Tibial artery (tissue), 4 donors: ENCODE results near the gene TPPP.
"Not testable (repeated sequence)": the region's sequence is repeated elsewhere in the genome, so short reads cannot be mapped to it uniquely, and the experiment has no call there.

ENCODE experiments used
- DNase-seq, 2 donors: peaks; one replicate each; pipeline ENCODE4 v3.0.0-alpha.2; 2019
- H3K27ac ChIP-seq, 2 donors: fragments of 200-600 bp; sonication (generic) in 1 of 2; 1 replicate in 1 of 2; 2 replicates in 1 of 2; pipeline ENCODE4 v1.5.1; 2018 to 2019; ENCODE audit warnings: mild to moderate bottlenecking in 1 of 2
- H3K27me3 ChIP-seq, 2 donors: fragments of 200-600 bp; sonication (generic) in 1 of 2; one replicate each; pipeline versions ENCODE4 v1.5.1 to v1.6.0; 2016 to 2019
- H3K36me3 ChIP-seq, 3 donors: fragments of 200-600 bp; sonication (generic) in 2 of 3; one replicate each; pipeline ENCODE4 v1.5.1; 2016 to 2019; ENCODE audit warnings: mild to moderate bottlenecking in 2 of 3
- H3K4me1 ChIP-seq, 4 donors: fragments of 200-600 bp; sonication (generic) in 2 of 4; 1 replicate in 3 of 4; 2 replicates in 1 of 4; pipeline ENCODE4 v1.5.1; 2016 to 2019
- H3K4me3 ChIP-seq, 2 donors: fragments of 200-600 bp; sonication (generic) in 1 of 2; 1 replicate in 1 of 2; 2 replicates in 1 of 2; pipeline ENCODE4 v1.5.1; 2018 to 2019; ENCODE audit warnings: mild to moderate bottlenecking in 2 of 2
- H3K9me3 ChIP-seq, 3 donors: fragments of 200-600 bp; sonication (generic) in 1 of 3; one replicate each; pipeline ENCODE4 v1.5.1; 2016 to 2019
- intact Hi-C: fragments of 100-400 bp; cut with DNase I; formaldehyde crosslinking; loops from one replicate; pipeline ENCODE4 v1.15.0; 2023; ENCODE audit warnings: low total_unique reads
- TF ChIP-seq, protein P1 (sequence below), 2 experiments: fragments of 200-600 bp in 1 of 2; fragments of 450-650 bp in 1 of 2; IDR thresholded peaks; one replicate each; pipeline ENCODE4 v1.5.1; 2017 to 2019; ENCODE audit warnings: antibody characterized with exemption in 2 of 2, mild to moderate bottlenecking in 1 of 2, moderate library complexity in 1 of 2

TPPP gene

DNA sequence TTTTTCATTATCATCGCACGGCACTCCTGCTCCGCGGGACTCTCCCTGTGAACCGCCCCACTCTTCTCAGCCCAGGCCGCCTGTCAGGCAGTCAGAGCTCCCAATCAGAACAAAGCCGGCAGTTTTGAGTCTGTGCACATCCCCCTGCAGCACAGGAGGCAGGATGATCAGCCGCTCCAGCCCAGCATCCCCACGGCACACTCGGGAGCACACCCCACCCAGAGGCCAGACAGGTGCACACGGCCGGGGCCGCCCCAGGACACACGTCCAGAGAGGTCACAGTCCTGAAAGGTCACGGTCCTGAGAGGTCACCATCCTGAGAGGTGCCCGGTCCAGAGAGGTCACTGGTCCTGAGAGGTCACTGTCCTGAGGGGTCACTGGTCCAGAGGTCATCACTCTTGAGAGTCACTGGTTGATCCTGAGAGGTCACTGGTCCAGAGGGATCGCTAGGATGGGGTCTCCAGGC is 8.4 kb downstream of the TPPP start:
- H3K27ac ChIP-seq = no peak overlapping the region
- H3K4me3 ChIP-seq = no peak overlapping the region
- DNase-seq = no peak
- no peaks in the 10 kb centered on the region for H3K9me3 ChIP-seq
- no peaks in the 10 kb centered on the region for H3K27me3 ChIP-seq
- no peaks in the 10 kb centered on the region for H3K36me3 ChIP-seq
- TF ChIP-seq, protein P1, sequence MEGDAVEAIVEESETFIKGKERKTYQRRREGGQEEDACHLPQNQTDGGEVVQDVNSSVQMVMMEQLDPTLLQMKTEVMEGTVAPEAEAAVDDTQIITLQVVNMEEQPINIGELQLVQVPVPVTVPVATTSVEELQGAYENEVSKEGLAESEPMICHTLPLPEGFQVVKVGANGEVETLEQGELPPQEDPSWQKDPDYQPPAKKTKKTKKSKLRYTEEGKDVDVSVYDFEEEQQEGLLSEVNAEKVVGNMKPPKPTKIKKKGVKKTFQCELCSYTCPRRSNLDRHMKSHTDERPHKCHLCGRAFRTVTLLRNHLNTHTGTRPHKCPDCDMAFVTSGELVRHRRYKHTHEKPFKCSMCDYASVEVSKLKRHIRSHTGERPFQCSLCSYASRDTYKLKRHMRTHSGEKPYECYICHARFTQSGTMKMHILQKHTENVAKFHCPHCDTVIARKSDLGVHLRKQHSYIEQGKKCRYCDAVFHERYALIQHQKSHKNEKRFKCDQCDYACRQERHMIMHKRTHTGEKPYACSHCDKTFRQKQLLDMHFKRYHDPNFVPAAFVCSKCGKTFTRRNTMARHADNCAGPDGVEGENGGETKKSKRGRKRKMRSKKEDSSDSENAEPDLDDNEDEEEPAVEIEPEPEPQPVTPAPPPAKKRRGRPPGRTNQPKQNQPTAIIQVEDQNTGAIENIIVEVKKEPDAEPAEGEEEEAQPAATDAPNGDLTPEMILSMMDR (IDR thresholded peaks at IDR 0.05) = no peak
- H3K4me1 ChIP-seq = no peaks in the 10 kb centered on the region
- intact Hi-C loops = no loop called here

DNA sequence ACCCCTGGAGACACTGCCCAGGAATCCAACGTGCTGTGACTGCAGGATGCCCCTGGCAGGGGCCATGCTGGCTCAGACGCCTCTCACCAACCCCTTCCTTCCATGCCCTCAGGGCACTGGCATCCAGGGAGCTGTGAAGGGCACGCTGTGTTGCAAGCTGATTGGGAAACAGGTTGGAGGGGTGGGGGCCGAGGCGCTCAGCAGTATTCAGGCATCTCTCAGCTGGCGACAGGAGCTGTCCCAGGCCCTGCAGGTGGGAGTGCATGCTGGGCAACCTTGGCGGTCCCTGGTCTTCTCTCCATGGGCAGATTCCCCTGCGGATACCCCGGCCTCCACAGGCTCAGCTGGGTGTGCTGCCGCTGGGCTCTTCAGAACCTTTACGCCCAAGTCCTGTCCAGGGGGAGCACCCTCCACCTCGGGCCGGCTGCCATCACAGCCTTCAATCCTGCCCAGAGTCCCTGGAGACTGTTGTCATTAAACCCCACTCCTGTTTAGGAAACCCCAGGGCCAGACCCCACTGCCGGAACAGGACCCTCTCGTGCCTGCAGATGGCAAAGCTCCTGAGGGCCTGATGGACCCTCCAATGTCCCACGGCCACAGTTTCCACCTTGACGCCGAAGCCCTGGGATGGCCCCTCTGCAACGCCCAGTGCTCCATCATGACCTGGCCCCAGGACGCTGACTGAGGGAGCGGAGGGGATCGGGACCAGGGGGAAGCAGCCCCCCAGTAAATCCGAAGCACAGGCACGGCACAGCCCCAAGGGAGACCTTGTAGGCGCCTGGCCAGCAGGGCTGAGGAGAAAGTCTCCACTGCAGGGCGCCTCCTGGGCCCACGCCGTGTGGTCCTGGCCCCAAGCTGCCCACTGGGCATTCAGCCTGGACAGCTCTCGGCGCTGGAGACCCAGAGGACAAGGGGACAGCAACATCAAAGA is 9.3 kb downstream of the TPPP start:
- TF ChIP-seq, protein P1 (IDR thresholded peaks at IDR 0.05) = no peak
- no peaks in the 10 kb centered on the region for H3K4me1 ChIP-seq
- no peaks in the 10 kb centered on the region for H3K27me3 ChIP-seq
- intact Hi-C loops = no loop called here
- no peaks in the 10 kb centered on the region for H3K36me3 ChIP-seq
- H3K4me3 ChIP-seq = no peak overlapping the region
- DNase-seq = no peak
- H3K27ac ChIP-seq = no peak overlapping the region
- H3K9me3 ChIP-seq = no peaks in the 10 kb centered on the region

DNA sequence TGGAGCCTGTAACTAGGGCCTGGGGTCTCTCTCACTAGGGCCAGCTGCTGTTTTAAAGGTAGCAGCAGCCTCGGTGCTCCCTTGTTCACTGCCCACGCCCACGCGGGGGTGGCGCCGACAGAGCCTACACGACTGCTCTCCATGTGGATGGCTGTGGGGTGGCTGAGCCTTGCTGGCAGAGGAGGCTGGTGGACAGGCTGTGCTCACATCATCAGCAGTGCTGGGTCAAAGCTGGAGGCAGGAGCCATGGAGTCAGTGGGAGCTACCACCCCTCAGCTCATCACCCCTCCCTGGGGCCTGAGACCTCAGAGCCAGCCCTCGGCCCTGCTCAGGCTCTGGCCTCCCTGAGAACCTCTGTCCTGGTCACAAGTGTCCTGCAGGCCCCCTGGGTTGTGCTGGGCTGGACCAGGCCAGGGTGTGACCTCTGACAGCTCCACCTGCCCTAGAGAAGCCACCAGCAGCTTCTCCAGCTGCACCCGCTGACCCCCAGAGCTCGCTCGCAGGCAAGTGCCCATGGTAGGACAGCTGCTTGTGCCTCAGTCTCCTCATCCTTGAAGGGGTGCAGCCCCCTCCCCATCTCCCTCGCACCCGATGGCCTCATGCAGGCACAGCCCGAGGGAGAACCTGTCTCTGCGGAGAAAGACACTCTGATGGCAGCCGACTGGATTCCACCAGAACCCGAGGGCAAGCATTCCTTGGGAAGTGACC is 10.3 kb downstream of the TPPP start:
- H3K9me3 ChIP-seq, H3K27ac ChIP-seq, DNase-seq, H3K36me3 ChIP-seq, H3K4me1 ChIP-seq, intact Hi-C loops, H3K27me3 ChIP-seq, H3K4me3 ChIP-seq: not testable (repeated sequence)

DNA sequence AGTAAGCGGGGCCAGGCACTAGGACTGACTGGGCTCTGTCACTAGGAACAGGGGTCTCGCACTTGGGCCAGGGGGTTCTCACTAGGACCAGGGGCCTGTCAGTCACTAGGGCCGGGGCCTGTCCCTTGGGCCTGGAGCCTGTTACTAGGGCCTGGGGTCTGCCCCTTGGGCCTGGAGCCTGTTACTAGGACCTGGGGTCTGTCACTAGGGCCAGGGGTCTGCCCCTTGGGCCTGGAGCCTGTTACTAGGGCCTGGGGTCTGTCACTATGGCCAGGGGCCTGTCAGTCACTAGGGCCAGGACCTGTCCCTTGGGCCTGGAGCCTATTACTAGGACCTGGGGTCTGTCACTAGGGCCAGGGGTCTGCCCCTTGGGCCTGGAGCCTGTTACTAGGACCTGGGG is 10.9 kb downstream of the TPPP start:
- intact Hi-C loops, H3K4me3 ChIP-seq, H3K9me3 ChIP-seq, DNase-seq, H3K27ac ChIP-seq, H3K36me3 ChIP-seq, H3K27me3 ChIP-seq, H3K4me1 ChIP-seq: not testable (repeated sequence)

DNA sequence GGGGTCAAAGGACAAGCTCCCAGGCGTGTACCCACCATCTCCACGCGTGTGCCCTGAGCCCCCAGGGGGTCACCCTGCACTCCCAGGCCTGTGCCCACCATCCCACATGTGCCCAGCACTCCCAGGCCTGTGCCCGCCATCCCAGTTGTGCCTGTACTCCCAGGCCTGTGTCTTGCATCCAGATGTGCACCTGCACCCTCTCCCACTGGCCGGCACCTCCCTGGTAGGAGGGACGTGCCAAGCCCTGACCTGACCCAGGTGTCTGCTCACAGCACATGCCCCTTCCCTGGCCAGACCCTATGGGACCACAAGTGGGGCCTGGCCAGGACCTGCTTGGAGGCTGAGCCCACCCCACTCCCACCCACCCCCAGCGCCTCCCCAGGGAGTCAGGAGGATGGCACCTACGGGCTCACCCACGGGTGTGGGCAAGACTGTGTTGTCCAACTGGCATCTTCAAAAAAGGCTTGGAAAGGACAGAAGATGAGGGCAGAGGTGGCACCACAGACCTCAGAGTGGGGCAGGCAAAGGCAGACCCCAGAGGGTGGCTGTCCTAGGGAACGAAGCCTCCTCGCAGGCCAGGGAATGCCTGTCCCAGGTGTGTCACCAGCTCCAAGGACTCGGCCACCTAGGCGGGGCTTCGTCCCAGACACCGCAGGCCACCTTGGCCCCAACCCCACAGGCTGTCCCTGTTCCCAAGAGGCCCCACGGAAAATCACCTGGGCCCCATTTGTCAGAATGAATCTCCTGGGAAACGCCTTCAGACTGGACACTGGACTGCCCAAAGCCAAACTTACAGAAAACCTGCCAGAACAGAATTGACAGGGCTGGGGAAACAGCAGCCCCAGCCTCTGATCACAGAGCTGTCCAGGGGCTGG is 11.6 kb downstream of the TPPP start:
- H3K4me3 ChIP-seq, H3K4me1 ChIP-seq, intact Hi-C loops, DNase-seq, H3K9me3 ChIP-seq, H3K27me3 ChIP-seq, H3K27ac ChIP-seq, H3K36me3 ChIP-seq: not testable (repeated sequence)

DNA sequence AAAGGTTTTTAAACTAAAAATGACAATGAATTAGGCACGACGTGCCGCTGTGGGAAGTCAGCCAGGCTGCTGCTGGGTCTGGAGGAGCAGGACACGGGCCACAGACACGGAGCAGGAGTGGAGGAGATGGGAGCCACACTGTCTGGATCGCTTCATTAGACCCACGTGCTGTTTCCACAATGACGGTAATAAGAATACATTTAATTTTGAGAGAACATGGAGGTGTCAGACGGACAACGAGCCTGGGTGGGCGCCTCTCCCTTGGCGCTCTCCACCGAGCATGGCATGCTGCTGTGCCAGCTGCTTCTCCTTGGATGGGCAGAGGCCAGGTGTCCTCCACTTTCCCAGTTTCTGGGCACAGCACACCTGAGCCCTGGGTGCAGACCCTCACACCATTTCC is 12.3 kb downstream of the TPPP start:
- H3K27ac ChIP-seq, H3K4me1 ChIP-seq, intact Hi-C loops, H3K36me3 ChIP-seq, H3K4me3 ChIP-seq, DNase-seq, H3K27me3 ChIP-seq, H3K9me3 ChIP-seq: not testable (repeated sequence)

DNA sequence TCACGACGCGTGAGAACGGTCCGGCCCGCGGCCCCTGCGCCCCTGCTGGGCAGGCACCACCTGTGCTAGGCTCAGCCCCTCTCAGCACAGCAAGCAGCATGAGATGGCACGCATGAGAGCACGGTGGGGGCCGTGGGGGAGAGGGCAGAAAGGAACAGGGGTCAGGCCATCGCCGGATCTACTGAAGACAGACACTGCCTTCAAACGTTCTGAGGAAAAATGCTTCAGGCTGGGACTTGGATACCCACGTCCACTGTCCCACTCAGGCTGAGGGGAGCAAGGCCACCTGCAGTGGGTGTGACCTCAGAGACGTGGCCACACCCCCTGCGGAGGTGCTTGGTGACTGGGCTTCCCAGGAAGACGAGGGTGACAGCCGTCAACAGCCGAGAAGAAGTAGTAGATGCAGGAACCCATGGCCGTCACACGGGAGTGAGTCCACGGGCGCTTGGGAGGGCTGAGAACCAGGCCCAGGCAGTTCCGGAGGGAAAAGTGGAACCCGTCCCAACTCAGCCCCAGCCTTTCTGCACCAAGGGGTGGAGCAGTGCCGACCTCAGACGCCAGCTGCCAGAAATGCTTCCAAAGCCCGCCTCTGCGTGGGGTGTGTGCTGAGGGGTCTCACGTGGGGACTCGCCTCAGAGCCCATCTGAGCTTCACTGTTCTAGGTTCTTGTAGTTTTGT is 12.9 kb downstream of the TPPP start:
- intact Hi-C loops, H3K27ac ChIP-seq, H3K4me3 ChIP-seq, H3K36me3 ChIP-seq, DNase-seq, H3K9me3 ChIP-seq, H3K27me3 ChIP-seq, H3K4me1 ChIP-seq: not testable (repeated sequence)

DNA sequence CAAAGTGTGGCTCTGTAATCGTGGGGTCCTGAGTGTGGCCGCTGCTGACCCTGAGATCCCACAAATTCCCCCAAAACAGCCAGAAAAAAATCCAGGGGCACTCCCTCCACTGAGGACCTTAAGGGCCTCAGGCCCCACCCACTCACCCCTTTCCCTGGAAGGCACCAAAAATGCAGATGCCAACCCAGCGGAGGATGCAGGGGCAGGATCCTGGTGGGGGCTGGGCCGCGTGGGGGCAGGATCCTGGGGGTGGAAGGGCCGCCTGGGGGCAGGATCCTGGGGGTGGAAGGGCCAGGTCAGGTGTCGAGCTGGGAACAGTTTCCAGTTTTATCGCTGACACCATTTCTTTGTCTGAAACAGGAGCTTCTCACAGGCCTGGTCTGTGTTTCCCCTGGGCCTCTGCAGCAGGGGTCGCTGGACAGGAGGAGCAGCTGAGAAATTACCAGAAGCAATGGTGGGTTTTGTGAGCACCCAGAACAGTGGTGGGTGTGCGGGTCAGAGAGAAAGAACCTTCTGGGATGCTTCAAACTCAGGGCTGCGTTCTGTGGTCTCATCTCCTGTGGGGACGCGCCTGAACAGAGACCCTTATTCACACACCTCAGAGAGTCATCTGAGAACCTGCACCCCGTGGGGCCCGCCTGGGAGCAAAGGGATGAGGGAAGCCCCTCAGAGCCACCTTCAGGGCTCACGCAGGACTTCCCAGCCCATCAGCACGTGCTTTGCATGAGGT is 13.8 kb downstream of the TPPP start:
- peak; percentile 9 to 33 for DNase-seq
- H3K36me3 ChIP-seq, H3K27ac ChIP-seq, H3K27me3 ChIP-seq, H3K4me1 ChIP-seq, H3K4me3 ChIP-seq, intact Hi-C loops, H3K9me3 ChIP-seq: not testable (repeated sequence)

DNA sequence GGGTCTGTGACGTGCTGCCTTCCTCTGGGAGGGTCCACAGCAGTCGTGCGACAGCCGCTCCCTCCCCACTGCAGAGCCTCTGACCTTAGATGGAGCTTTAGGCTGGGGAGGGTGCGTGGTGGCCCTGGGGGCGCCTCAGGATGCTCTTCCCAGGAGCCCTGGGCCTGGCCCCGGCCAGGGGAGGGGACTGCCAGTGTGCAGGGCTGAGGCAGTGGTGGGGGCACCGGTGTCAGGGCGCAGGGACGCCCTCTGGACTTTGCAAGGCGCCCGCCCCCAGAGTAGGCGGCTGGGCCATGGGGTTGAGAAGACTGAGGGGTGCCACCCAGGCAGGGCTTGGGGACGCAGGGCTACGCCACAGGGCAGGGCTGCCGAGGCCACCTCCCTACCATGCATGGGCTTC is 14.6 kb downstream of the TPPP start:
- H3K27me3 ChIP-seq, H3K4me3 ChIP-seq, H3K36me3 ChIP-seq, intact Hi-C loops, H3K9me3 ChIP-seq, H3K27ac ChIP-seq: not testable (repeated sequence)
- H3K4me1 ChIP-seq = peaks cover 0 to 16% (median 13%) of the 10 kb centered on the region in 4 donors
- peak; percentile 3 to 54 for DNase-seq
